ENCODE data around the gene MYOZ2.

- no peak for TF ChIP-seq POLR2A (IDR thresholded peaks at IDR 0.05; ENCODE audit: low read depth, low read length)
- TF ChIP-seq RCOR1 (IDR thresholded peaks at IDR 0.05; ENCODE audit: insufficient replicate concordance, low read length), result no peak
- TF ChIP-seq MAZ (IDR thresholded peaks at IDR 0.05; ENCODE audit: borderline replicate concordance, low read depth, low read length), result no peak
- no peak for TF ChIP-seq CTCF (conservative IDR thresholded peaks at IDR 0.05; ENCODE audit: low read depth, low read length)
- no peak for TF ChIP-seq CEBPB (IDR thresholded peaks at IDR 0.05; ENCODE audit: low read depth, low read length)
- no peak for TF ChIP-seq RAD21 (IDR thresholded peaks at IDR 0.05; ENCODE audit: low read length)
- no peak for TF ChIP-seq FOS (IDR thresholded peaks at IDR 0.05; ENCODE audit: low read depth, low read length)
- TF ChIP-seq ELK1 (IDR thresholded peaks at IDR 0.05; ENCODE audit: borderline replicate concordance, low read depth, low read length), result no peak
- no peak for TF ChIP-seq NFE2L2 (IDR thresholded peaks at IDR 0.05; ENCODE audit: low read depth, low read length)
- TF ChIP-seq BHLHE40 (IDR thresholded peaks at IDR 0.05; ENCODE audit: low read depth, low read length), result no peak
- no peak for TF ChIP-seq MXI1 (IDR thresholded peaks at IDR 0.05; ENCODE audit: borderline replicate concordance, low read depth, low read length)
- TF ChIP-seq USF2 (IDR thresholded peaks at IDR 0.05; ENCODE audit: low read depth, low read length), result no peak
- TF ChIP-seq RFX5 (IDR thresholded peaks at IDR 0.05; ENCODE audit: low read depth, low read length), result no peak
Observed at GRCh38 chr4:119110121-119110520, 25.5 kb upstream of the MYOZ2 start.
